Measurements from ENCODE around the gene NPM3. TPM values are rescaled to one million over a fixed set of nuclear protein-coding genes. Genes with fewer than 3 reads are reported as not detected.

Gene NPM3, protein sequence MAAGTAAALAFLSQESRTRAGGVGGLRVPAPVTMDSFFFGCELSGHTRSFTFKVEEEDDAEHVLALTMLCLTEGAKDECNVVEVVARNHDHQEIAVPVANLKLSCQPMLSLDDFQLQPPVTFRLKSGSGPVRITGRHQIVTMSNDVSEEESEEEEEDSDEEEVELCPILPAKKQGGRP
- 62.0 and 69.6 TPM in 2 replicates for total RNA-seq (2014; rRNA removed; shearing (Covaris generic))
- polyA plus RNA-seq (2016; fragmentation: Nextera tagmentation; extraction: Ambion mirVana), result 2.9 and 4.1 TPM in 2 replicates

DNA sequence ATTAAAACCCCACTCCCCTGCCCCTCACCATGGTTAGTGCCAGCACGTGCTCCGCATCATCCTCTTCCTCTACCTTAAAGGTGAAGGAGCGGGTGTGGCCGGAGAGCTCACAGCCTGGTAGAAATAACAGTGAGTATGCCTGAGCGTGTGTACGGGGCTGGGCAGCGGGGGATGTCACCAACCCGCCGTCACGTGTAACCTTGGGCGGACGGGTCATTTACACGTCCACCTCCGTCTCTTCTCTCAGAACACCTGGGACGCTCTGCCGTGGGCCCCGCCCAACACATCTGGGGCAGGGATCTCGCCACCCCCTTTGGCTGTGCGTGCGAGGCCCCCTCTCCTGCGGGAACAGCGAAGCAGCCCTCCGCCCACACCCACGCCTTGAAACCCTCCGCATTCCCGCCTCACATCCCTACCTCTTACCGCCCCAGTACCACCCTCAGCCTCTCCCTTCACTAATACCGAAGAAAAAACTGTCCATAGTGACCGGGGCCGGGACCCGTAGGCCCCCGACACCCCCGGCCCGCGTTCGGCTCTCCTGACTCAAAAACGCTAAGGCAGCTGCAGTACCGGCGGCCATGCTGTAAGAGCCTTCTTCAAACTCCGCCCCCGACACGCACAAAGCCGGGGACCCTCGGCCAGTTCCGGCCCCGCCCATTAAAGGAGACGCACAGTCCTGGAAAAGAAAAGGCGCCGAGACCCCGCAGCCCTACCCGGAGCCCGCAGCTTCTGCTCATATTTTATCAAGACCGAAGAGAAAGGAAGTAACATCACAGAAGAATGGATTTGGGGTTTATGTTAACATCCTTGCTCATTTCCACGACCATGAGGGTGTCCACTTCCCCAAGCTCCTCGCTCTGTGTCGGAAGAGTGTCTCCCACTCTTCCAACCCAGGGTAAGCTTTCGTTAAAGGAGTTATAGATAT is at the start of gene NPM3:
Gene NPM3 (minus strand): TSS at position 636 of the 925 bp plus-strand sequence. CDS start 56 bp downstream, at position 580.
- H3K36me3 ChIP-seq (ENCODE audit: low read depth), result peaks cover 35% of the 10 kb centered on the region
- in situ Hi-C loops (cut with MboI), result loop anchor here (10.0 kb wide), 1 partner anchor 178 kb away; no protein-coding TSS in a partner anchor

DNA sequence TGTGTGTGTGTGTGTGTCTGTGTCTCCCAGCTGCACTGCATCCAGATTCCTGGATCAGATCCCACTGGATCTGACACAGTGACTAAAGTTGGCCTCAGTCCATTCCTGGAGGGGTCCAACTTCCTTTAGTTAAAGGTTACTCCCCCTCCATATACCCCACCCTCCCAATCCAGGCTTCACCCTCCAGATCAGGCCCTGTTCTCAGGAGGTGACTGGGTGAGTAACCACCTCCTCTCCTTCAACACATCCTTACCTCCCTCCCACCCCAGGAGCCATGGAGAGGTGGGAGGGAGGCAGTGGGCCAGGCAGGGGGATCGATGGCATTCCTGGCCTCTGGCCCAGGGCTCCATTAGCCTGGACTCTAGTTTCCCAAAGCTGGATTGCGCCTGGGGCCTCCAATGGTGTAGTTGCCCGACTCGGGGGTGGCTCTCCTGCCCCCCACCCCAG is 49.1 kb upstream of the NPM3 start:
- H2AFZ ChIP-seq, result no peak overlapping the region
- H3K4me3 ChIP-seq, result no peak overlapping the region
- no peak overlapping the region for H3K9ac ChIP-seq
- TF ChIP-seq EZH2phosphoT487 (IDR thresholded peaks at IDR 0.05; ENCODE audit: insufficient read depth, low read depth) (no peak), EZH2 (IDR thresholded peaks at IDR 0.05; ENCODE audit: insufficient read depth, poor library complexity, severe bottlenecking) (no peak)
- H3F3A ChIP-seq (ENCODE audit: insufficient read depth), result 0 out of 2 replicates have a peak, but pooled peaks cover 10% of the 10 kb centered on the region
- no peaks in the 10 kb centered on the region for H3K9me3 ChIP-seq (ENCODE audit: low read depth)
- in situ Hi-C loops (cut with MboI), result no loop called here
- no peaks in the 10 kb centered on the region for H3K79me2 ChIP-seq (ENCODE audit: insufficient read depth)
- H3K9me2 ChIP-seq (ENCODE audit: insufficient read depth), result no peaks in the 10 kb centered on the region
- H3K4me2 ChIP-seq (ENCODE audit: unreplicated experiment), result no peak overlapping the region
- H3K27ac ChIP-seq, result no peak overlapping the region
- H4K20me1 ChIP-seq (ENCODE audit: insufficient read depth), result no peaks in the 10 kb centered on the region
- no peak for DNase-seq
- 0 out of 2 replicates have a peak, but pooled peaks cover 4% of the 10 kb centered on the region for H3K4me1 ChIP-seq (ENCODE audit: insufficient read depth)
- no peaks in the 10 kb centered on the region for H3K27me3 ChIP-seq (replicated peaks; ENCODE audit: insufficient read depth)
- whole genome bisulfite sequencing, 2 experiments (ENCODE audit: low coverage in 1 of 2, low lambda C conversion rate in 2 of 2, missing lambda C conversion rate in 2 of 2), result 24 to 33% methylated on average over 3 to 4 of the region's 4 CpGs
- H3K36me3 ChIP-seq (ENCODE audit: low read depth), result no peaks in the 10 kb centered on the region

More for the DNA sequence above, at the start of gene NPM3:
- Histone ChIP-seq H3K9me3 (ENCODE audit: low read depth) (no peaks in the 10 kb centered on the region), H3K9ac (peak within 1 kb of the TSS; percentile 83), H4K20me1 (ENCODE audit: insufficient read depth) (no peaks in the 10 kb centered on the region), H3K27ac (peak within 1 kb of the TSS; percentile 34), H3F3A (ENCODE audit: insufficient read depth) (peaks cover 52% of the 10 kb centered on the region), H3K4me2 (ENCODE audit: unreplicated experiment) (peak within 1 kb of the TSS; percentile 97), H3K9me2 (ENCODE audit: insufficient read depth) (no peaks in the 10 kb centered on the region), H3K27me3 (replicated peaks; ENCODE audit: insufficient read depth) (no peaks in the 10 kb centered on the region), H3K4me1 (ENCODE audit: insufficient read depth) (peaks cover 8% of the 10 kb centered on the region; the same call in 1 of the 2 replicates), H3K79me2 (ENCODE audit: insufficient read depth) (peaks cover 34% of the 10 kb centered on the region; the same call in 1 of the 2 replicates), H2AFZ (peak within 1 kb of the TSS; percentile 69), H3K4me3 (peak within 1 kb of the TSS; percentile 91)
- 1 to 2% methylated on average over 44 to 57 of the region's 57 CpGs for WGBS, 2 experiments (ENCODE audit: low coverage in 1 of 2, low lambda C conversion rate in 2 of 2, missing lambda C conversion rate in 2 of 2)
- TF ChIP-seq EZH2phosphoT487 (IDR thresholded peaks at IDR 0.05; ENCODE audit: insufficient read depth, low read depth), result no peak
- TF ChIP-seq EZH2 (IDR thresholded peaks at IDR 0.05; ENCODE audit: insufficient read depth, poor library complexity, severe bottlenecking), result no peak
- peak; percentile 95 for DNase-seq

DNA sequence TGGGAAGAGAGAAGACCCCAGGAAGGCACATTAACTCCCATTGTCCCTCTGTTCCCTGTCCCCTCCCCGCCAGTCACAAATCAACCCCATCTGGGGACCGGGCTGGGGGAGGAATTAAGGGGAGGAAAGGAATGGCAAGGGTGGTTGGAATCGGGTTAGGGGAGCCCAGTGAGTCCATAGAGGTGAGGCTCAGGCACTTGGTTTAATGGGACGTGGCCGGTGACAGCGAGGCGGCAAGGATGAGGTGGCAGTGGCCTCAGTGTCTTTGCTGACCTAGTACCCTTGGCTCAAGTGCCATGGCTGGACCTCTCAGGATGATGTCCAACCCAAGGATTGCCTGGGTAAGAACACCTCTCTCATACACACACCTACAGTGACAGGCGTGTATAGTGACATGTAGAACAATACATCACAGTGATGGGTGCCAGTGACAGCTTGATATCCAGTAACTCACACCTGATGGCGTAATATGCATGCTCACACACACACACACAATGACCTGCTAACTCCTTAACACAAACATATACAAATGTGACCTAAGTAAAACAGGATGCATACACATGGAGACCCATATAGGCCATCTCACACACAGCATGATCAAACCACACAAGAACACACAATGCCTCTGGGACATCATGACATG is 48.0 kb upstream of the NPM3 start:
- Histone ChIP-seq H3K4me2 (ENCODE audit: unreplicated experiment) (peak overlapping the region; percentile 74), H4K20me1 (ENCODE audit: insufficient read depth) (no peaks in the 10 kb centered on the region), H3K79me2 (ENCODE audit: insufficient read depth) (no peaks in the 10 kb centered on the region), H3K9me2 (ENCODE audit: insufficient read depth) (no peaks in the 10 kb centered on the region), H3K27me3 (replicated peaks; ENCODE audit: insufficient read depth) (no peaks in the 10 kb centered on the region), H3K9me3 (ENCODE audit: low read depth) (no peaks in the 10 kb centered on the region), H3K27ac (peak overlapping the region; percentile 21; the same call in 1 of the 2 replicates), H3K4me3 (peak overlapping the region; percentile 73), H3F3A (ENCODE audit: insufficient read depth) (0 out of 2 replicates have a peak, but pooled peaks cover 10% of the 10 kb centered on the region), H3K4me1 (ENCODE audit: insufficient read depth) (0 out of 2 replicates have a peak, but pooled peaks cover 4% of the 10 kb centered on the region), H3K9ac (peak overlapping the region; percentile 67), H3K36me3 (ENCODE audit: low read depth) (no peaks in the 10 kb centered on the region), H2AFZ (peak overlapping the region; percentile 75)
- WGBS, 2 experiments (ENCODE audit: low coverage in 1 of 2, low lambda C conversion rate in 2 of 2, missing lambda C conversion rate in 2 of 2), result 44 to 45% methylated on average over 9 of the region's 9 CpGs
- no peak for DNase-seq
- in situ Hi-C loops (cut with MboI), result no loop called here
- no peak for TF ChIP-seq EZH2 (IDR thresholded peaks at IDR 0.05; ENCODE audit: insufficient read depth, poor library complexity, severe bottlenecking)
- TF ChIP-seq EZH2phosphoT487 (IDR thresholded peaks at IDR 0.05; ENCODE audit: insufficient read depth, low read depth), result no peak

Measured in GM23248 (cell line).